ENCODE results near the gene PEPD. TPM values are rescaled to one million over a fixed set of nuclear protein-coding genes. Genes with fewer than 3 reads are reported as not detected.

Gene PEPD
- polyA plus RNA-seq, 3 donors: 61.5 to 218 (median 171) TPM

DNA sequence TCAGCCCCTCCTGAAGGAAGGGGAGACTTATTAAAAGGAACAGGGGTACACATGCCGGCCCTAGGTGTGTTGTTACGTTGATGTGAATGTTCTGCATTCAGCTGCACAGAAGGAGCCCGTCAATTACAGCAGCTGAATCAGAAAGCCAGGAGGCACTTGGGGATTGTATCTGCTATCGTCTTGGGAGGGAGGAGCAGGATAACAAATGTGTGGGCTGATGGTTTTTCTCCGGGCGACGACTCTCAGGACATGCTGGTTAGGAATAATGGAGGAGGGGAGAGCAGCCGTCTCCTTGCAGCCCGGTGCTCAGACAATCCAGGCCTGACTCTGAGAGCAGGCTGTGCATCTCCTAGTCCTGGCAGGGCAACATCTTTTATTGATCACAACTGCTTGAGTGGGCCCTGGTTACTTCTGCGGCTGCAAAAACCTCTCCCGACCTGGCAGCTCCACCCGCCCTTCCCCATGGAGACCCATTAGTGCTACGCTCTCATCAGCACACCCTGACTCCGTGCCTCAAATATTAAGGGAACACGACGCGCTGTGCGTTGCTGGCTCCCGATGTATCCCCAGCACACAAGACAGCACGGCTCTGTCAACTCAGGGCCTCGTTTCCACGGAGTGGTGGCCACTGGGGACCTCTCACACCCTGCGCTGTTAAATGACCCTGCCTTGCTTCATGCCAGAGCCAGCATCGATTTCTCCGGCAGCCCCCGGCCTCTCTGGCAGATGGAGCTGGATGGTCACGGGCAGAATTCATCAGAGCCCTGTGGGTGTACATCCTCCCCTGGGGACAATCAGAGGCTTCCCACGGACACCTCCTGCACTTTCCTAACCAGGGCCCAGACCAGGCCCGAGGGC is 25.3 kb downstream of the PEPD start:
- Histone ChIP-seq H3K4me3 (replicated peaks in 1 of 3; ENCODE audit: low read depth in 2 of 3, low read length in 3 of 3) (no peak overlapping the region), H3K4me2 (replicated peaks; ENCODE audit: extremely low read depth, low read length, poor library complexity, severe bottlenecking) (no peak overlapping the region), H3K9ac (ENCODE audit: insufficient read depth, low read length, poor library complexity, severe bottlenecking) (no peak overlapping the region), H3K79me2 (ENCODE audit: insufficient read depth, low read length) (no peaks in the 10 kb centered on the region), H3K27me3 (ENCODE audit: control insufficient read depth in 2 of 2, insufficient read depth in 2 of 2, low read length in 2 of 2) (no peaks in the 10 kb centered on the region), H3K4me1 (ENCODE audit: control insufficient read depth in 1 of 2, insufficient read depth in 2 of 2, low read length in 2 of 2) (no peaks in the 10 kb centered on the region), H3K36me3 (replicated peaks in 1 of 2; ENCODE audit: control insufficient read depth in 1 of 2, insufficient read depth in 2 of 2, low read length in 2 of 2) (peaks cover 12 to 22% of the 10 kb centered on the region in 2 donors), H2AFZ (ENCODE audit: insufficient read depth, low read depth, low read length, poor library complexity, severe bottlenecking) (no peak overlapping the region), H3K9me3 (replicated peaks in 1 of 2; ENCODE audit: control insufficient read depth in 1 of 2, insufficient read depth in 1 of 2, low read length in 2 of 2) (no peaks in the 10 kb centered on the region), H3K27ac (ENCODE audit: low read depth in 1 of 2, low read length in 2 of 2) (no peak overlapping the region), H4K20me1 (ENCODE audit: insufficient read depth, low read length) (no peaks in the 10 kb centered on the region)
- no peak overlapping the region for H3K4me3 Mint-ChIP-seq
- intact Hi-C loops (cut with micrococcal nuclease): no loop called here
- H3K27ac Mint-ChIP-seq: peak overlapping the region in 1 of 7 donors; percentile 53
- TF ChIP-seq, protein P1, sequence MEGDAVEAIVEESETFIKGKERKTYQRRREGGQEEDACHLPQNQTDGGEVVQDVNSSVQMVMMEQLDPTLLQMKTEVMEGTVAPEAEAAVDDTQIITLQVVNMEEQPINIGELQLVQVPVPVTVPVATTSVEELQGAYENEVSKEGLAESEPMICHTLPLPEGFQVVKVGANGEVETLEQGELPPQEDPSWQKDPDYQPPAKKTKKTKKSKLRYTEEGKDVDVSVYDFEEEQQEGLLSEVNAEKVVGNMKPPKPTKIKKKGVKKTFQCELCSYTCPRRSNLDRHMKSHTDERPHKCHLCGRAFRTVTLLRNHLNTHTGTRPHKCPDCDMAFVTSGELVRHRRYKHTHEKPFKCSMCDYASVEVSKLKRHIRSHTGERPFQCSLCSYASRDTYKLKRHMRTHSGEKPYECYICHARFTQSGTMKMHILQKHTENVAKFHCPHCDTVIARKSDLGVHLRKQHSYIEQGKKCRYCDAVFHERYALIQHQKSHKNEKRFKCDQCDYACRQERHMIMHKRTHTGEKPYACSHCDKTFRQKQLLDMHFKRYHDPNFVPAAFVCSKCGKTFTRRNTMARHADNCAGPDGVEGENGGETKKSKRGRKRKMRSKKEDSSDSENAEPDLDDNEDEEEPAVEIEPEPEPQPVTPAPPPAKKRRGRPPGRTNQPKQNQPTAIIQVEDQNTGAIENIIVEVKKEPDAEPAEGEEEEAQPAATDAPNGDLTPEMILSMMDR (IDR thresholded peaks at IDR 0.05): no peak
- no peak for DNase-seq
- H3K9me3 Mint-ChIP-seq: no peaks in the 10 kb centered on the region
- 99% methylated on average over 26 of the region's 29 CpGs for WGBS (ENCODE audit: insufficient coverage)
- peaks cover 0 to 1% (median 0%) of the 10 kb centered on the region in 3 donors for H3K27me3 Mint-ChIP-seq (ENCODE audit: low read depth in 3 of 3)
- H3K36me3 Mint-ChIP-seq: peaks cover 21 to 29% of the 10 kb centered on the region in 2 donors
- H3K4me1 Mint-ChIP-seq: no peaks in the 10 kb centered on the region

DNA sequence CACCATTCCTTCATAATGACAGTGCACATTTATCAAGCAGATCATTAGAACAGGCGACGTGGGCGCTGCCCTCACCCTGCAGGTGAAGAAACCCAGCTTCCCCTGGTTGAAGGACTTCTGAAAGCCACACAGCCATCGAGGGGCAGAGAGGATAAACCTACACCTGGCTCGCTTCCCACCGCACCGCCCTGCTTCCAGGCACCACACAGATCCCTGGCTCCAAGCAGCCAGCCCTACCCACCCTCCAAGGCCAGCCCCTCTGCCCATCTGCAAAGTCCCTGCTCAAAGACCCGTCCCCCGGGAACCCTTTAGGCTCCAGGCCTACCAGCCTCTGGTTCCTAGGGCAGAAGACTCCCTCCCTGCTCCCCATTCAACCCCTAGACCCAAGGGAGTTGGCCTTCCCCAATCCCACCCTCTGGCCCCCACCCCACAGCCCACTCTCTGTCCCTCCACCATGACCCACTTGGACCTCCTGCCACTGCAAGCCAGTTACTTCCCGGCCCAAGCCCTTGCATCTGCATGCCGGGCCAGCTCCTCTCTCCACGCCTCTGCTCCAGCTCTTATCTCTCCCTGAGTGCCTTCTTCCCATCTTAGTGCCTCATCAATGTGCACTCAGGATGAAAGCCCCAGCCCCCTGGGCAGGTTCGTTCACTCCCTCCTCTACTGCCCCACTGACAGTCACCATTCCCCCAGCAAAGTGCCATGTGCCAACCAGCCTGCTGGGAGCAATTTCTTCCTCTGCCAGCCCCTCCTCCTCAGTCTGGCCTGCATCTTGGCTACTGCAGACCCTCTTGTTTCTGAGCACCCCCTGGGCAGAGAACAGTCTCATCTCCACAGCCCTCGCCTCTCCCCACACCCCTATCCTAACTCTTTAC is 28.0 kb downstream of the PEPD start:
- peaks cover 0 to 1% (median 0%) of the 10 kb centered on the region in 3 donors for H3K27me3 Mint-ChIP-seq (ENCODE audit: low read depth in 3 of 3)
- no peak overlapping the region for H3K4me3 ChIP-seq (replicated peaks in 1 of 3; ENCODE audit: low read depth in 2 of 3, low read length in 3 of 3)
- peaks cover 4 to 5% of the 10 kb centered on the region in 2 donors for H3K36me3 Mint-ChIP-seq
- H3K9me3 ChIP-seq (replicated peaks in 1 of 2; ENCODE audit: control insufficient read depth in 1 of 2, insufficient read depth in 1 of 2, low read length in 2 of 2): no peaks in the 10 kb centered on the region
- H3K4me1 Mint-ChIP-seq: no peaks in the 10 kb centered on the region
- H4K20me1 ChIP-seq (ENCODE audit: insufficient read depth, low read length): no peaks in the 10 kb centered on the region
- 97% methylated on average over 13 of the region's 14 CpGs for WGBS (ENCODE audit: insufficient coverage)
- peak overlapping the region in 3 of 7 donors; percentile 10 to 50 (median 26) for H3K27ac Mint-ChIP-seq
- H3K27me3 ChIP-seq (ENCODE audit: control insufficient read depth in 2 of 2, insufficient read depth in 2 of 2, low read length in 2 of 2): no peaks in the 10 kb centered on the region
- peaks cover 0 to 4% of the 10 kb centered on the region in 2 donors for H3K36me3 ChIP-seq (replicated peaks in 1 of 2; ENCODE audit: control insufficient read depth in 1 of 2, insufficient read depth in 2 of 2, low read length in 2 of 2)
- H3K4me1 ChIP-seq (ENCODE audit: control insufficient read depth in 1 of 2, insufficient read depth in 2 of 2, low read length in 2 of 2): no peaks in the 10 kb centered on the region
- intact Hi-C loops (cut with micrococcal nuclease): no loop called here
- H3K4me3 Mint-ChIP-seq: no peak overlapping the region
- H3K27ac ChIP-seq (ENCODE audit: low read depth in 1 of 2, low read length in 2 of 2): no peak overlapping the region
- H3K4me2 ChIP-seq (replicated peaks; ENCODE audit: extremely low read depth, low read length, poor library complexity, severe bottlenecking): no peak overlapping the region
- DNase-seq: no peak
- no peak overlapping the region for H2AFZ ChIP-seq (ENCODE audit: insufficient read depth, low read depth, low read length, poor library complexity, severe bottlenecking)
- TF ChIP-seq, protein P1 (IDR thresholded peaks at IDR 0.05): no peak
- H3K9me3 Mint-ChIP-seq: no peaks in the 10 kb centered on the region
- no peaks in the 10 kb centered on the region for H3K79me2 ChIP-seq (ENCODE audit: insufficient read depth, low read length)
- H3K9ac ChIP-seq (ENCODE audit: insufficient read depth, low read length, poor library complexity, severe bottlenecking): no peak overlapping the region
